Measurements from ENCODE around the gene SPRY1.

SPRY1 gene

GRCh38 chr4:123366144-123366748 is 30.3 kb upstream of the SPRY1 start:
- H3K4me3 ChIP-seq (ENCODE audit: low read depth, low read length): no peak overlapping the region
- no peak for DNase-seq (ENCODE audit: low read depth)
- TF ChIP-seq CTCF (IDR thresholded peaks at IDR 0.05; ENCODE audit: low read depth, low read length, missing control alignments): no peak

GRCh38 chr4:123378794-123379193 is 17.8 kb upstream of the SPRY1 start:
- DNase-seq (ENCODE audit: low read depth): no peak
- TF ChIP-seq CTCF (IDR thresholded peaks at IDR 0.05; ENCODE audit: low read depth, low read length, missing control alignments): no peak
- no peak overlapping the region for H3K4me3 ChIP-seq (ENCODE audit: low read depth, low read length)

- TF ChIP-seq CTCF (IDR thresholded peaks at IDR 0.05; ENCODE audit: low read depth, low read length, missing control alignments): no peak
- no peak overlapping the region for H3K4me3 ChIP-seq (ENCODE audit: low read depth, low read length)
Observed at GRCh38 chr4:123379392-123379791, 17.2 kb upstream of the SPRY1 start.

GRCh38 chr4:123380728-123381716 is 15.6 kb upstream of the SPRY1 start:
- no peak for TF ChIP-seq CTCF (IDR thresholded peaks at IDR 0.05; ENCODE audit: low read depth, low read length, missing control alignments)
- no peak overlapping the region for H3K4me3 ChIP-seq (ENCODE audit: low read depth, low read length)
- DNase-seq (ENCODE audit: low read depth): no peak

More at GRCh38 chr4:123379392-123379791, 17.2 kb upstream of the SPRY1 start:
- DNase-seq (ENCODE audit: low read depth): no peak

- TF ChIP-seq CTCF (IDR thresholded peaks at IDR 0.05; ENCODE audit: low read depth, low read length, missing control alignments): no peak
- no peak overlapping the region for H3K4me3 ChIP-seq (ENCODE audit: low read depth, low read length)
- no peak for DNase-seq (ENCODE audit: low read depth)
Observed at GRCh38 chr4:123381996-123382395, 14.6 kb upstream of the SPRY1 start.

GRCh38 chr4:123383566-123383965 is 13.0 kb upstream of the SPRY1 start:
- no peak overlapping the region for H3K4me3 ChIP-seq (ENCODE audit: low read depth, low read length)
- TF ChIP-seq CTCF (IDR thresholded peaks at IDR 0.05; ENCODE audit: low read depth, low read length, missing control alignments): no peak
- no peak for DNase-seq (ENCODE audit: low read depth)

Data from GM12864 (cell line).